Measurements from ENCODE around the gene DNTT. TPM values are rescaled to one million over a fixed set of nuclear protein-coding genes. Genes with fewer than 3 reads are reported as not detected.

DNTT gene
- not detected in 2 replicates for total RNA-seq (2016; rRNA removed; fragmentation: Illumina TruSeq; extraction: Trizol)
- total RNA-seq (2016; cell fraction: cytosol; rRNA removed; fragmentation: Illumina TruSeq; extraction: Trizol; ENCODE audit: low read depth): not detected in 2 replicates
- not detected in 2 replicates for total RNA-seq (2016; cell fraction: insoluble cytoplasmic fraction; rRNA removed; fragmentation: Illumina TruSeq; extraction: Trizol)
- total RNA-seq (2016; cell fraction: membrane; rRNA removed; fragmentation: Illumina TruSeq; extraction: Trizol): not detected in 2 replicates
- not detected in 2 replicates for total RNA-seq (2016; cell fraction: nucleus; rRNA removed; fragmentation: Illumina TruSeq; extraction: Trizol)
- polyA plus RNA-seq (2011; rRNA removed): not detected in 2 replicates
- not detected in 2 replicates for polyA plus RNA-seq (2011; cell fraction: cytosol; rRNA removed)
- polyA plus RNA-seq (2011; cell fraction: nucleus; rRNA removed): not detected in 2 replicates
- not detected in 2 replicates for polyA plus RNA-seq (2012)
- not detected in 2 replicates for polyA plus RNA-seq (2016; cell fraction: cytosol; fragmentation: Illumina TruSeq; extraction: Trizol; ENCODE audit: low read depth)
- polyA plus RNA-seq (2016; cell fraction: insoluble cytoplasmic fraction; fragmentation: Illumina TruSeq; extraction: Trizol; ENCODE audit: low read depth): not detected in 2 replicates
- not detected in 2 replicates for polyA plus RNA-seq (2016; cell fraction: membrane; fragmentation: Illumina TruSeq; extraction: Trizol; ENCODE audit: low read depth)
- polyA plus RNA-seq (2016; cell fraction: nucleus; fragmentation: Illumina TruSeq; extraction: Trizol; ENCODE audit: insufficient read depth, low read depth): not detected in 2 replicates
- polyA minus RNA-seq (2011; rRNA and poly(A)+ RNA removed; ENCODE audit: low replicate concordance): not detected in 2 replicates
- polyA minus RNA-seq (2011; cell fraction: cytosol; rRNA and poly(A)+ RNA removed): not detected in 2 replicates
- polyA minus RNA-seq (2011; cell fraction: nucleus; rRNA and poly(A)+ RNA removed): not detected in 2 replicates
- not detected for Bru-seq, nascent RNA
- not detected for BruChase-seq, experiment 1, labeled RNA remaining after a 6-hour chase
- BruChase-seq, experiment 2, labeled RNA remaining after a 2-hour chase: not detected
- long read RNA-seq, experiment 1: 0 reads
- long read RNA-seq, experiment 2: 0 reads

DNA sequence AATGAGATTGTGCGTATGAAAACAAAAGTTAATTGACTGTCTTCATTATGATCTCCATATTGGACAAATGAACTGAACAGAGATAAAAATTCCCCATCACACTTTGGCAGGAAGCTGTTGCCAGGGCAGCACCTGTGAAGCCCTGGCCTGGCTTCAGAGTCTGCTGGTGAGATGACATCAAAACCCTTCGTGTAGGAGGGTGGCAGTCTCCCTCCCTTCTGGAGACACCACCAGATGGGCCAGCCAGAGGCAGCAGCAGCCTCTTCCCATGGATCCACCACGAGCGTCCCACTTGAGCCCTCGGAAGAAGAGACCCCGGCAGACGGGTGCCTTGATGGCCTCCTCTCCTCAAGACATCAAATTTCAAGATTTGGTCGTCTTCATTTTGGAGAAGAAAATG is at the start of gene DNTT:
Gene DNTT, plus strand, starts transcription at position 205 of the 400 bp plus-strand sequence. Its CDS starts 64 bp downstream, at position 269.
- TF ChIP-seq JARID2 (CRISPR knock-in tag; IDR thresholded peaks at IDR 0.05; ENCODE audit: insufficient replicate concordance) (no peak), ZNF10 (CRISPR knock-in tag; IDR thresholded peaks at IDR 0.05; ENCODE audit: borderline replicate concordance, low read depth) (no peak), ZNF615 (CRISPR knock-in tag; IDR thresholded peaks at IDR 0.05; ENCODE audit: borderline replicate concordance) (no peak), FOXK2 (IDR thresholded peaks at IDR 0.05) (no peak), ZNF790 (CRISPR knock-in tag; IDR thresholded peaks at IDR 0.05; ENCODE audit: borderline replicate concordance) (no peak), ZNF607 (CRISPR knock-in tag; IDR thresholded peaks at IDR 0.05; ENCODE audit: borderline replicate concordance) (no peak), ZNF556 (CRISPR knock-in tag; IDR thresholded peaks at IDR 0.05; ENCODE audit: borderline replicate concordance) (no peak), TCF7L2 (IDR thresholded peaks at IDR 0.05; ENCODE audit: low read depth, low read length) (no peak), ATF5 (CRISPR knock-in tag; IDR thresholded peaks at IDR 0.05; ENCODE audit: low read depth) (no peak)
- TF ChIP-seq, protein P1, sequence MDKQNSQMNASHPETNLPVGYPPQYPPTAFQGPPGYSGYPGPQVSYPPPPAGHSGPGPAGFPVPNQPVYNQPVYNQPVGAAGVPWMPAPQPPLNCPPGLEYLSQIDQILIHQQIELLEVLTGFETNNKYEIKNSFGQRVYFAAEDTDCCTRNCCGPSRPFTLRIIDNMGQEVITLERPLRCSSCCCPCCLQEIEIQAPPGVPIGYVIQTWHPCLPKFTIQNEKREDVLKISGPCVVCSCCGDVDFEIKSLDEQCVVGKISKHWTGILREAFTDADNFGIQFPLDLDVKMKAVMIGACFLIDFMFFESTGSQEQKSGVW (CRISPR knock-in tag; IDR thresholded peaks at IDR 0.05; ENCODE audit: borderline replicate concordance): no peak
- Histone ChIP-seq H3K4me2 (ENCODE audit: low read depth, low read length) (no peak within 1 kb of the TSS), H3K4me1 (ENCODE audit: insufficient read depth, low read length) (no peaks in the 10 kb centered on the region), H3K36me3 (replicated peaks in 1 of 2; ENCODE audit: control insufficient read depth in 1 of 2, insufficient read depth in 2 of 2, low read length in 2 of 2) (no peaks in the 10 kb centered on the region), H3K4me3 (replicated peaks in 1 of 3; ENCODE audit: insufficient read depth in 1 of 3, low read depth in 2 of 3, low read length in 3 of 3) (no peak within 1 kb of the TSS), H2AFZ (ENCODE audit: low read length) (no peak within 1 kb of the TSS), H4K20me1 (ENCODE audit: insufficient read depth, low read length) (no peaks in the 10 kb centered on the region), H3K79me2 (ENCODE audit: insufficient read depth, low read length) (no peaks in the 10 kb centered on the region), H3K9me3 (ENCODE audit: low read length) (no peaks in the 10 kb centered on the region), H3K27me3 (ENCODE audit: control insufficient read depth in 1 of 2, insufficient read depth in 2 of 2, low read length in 2 of 2) (peaks cover 1 to 3% of the 10 kb centered on the region in 2 experiments; a peak in 2 of 5 replicates), H3K27ac (ENCODE audit: extremely low read length, insufficient read depth, low read length) (no peak within 1 kb of the TSS), H3K9ac (ENCODE audit: insufficient read depth, low read depth, low read length) (no peak within 1 kb of the TSS)
- BruUV-seq (replicated peaks): no TSS peak
- 31% methylated on average over 7 of the region's 8 CpGs for WGBS (ENCODE audit: low lambda C conversion rate)
- ChIA-PET POLR2A (no interaction called here), CTCF (ENCODE audit: low intra/inter-chr PET ratio, low total read pairs) (no interaction called here)
- in situ Hi-C loops (cut with HindIII; ENCODE audit: extremely low pct_ligation_motif_present, low pct_unique_long_range_greater_than_20kb) (no loop called here), intact Hi-C loops (cut with micrococcal nuclease; ENCODE audit: unreplicated experiment) (no loop called here)
- FAIRE-seq: no peak
- no peak for DNase-seq (ENCODE audit: low spot score)
- no peak for ATAC-seq
